Hair follicular keratinocyte (primary cell): ENCODE data around the gene STK11IP. TPM values are rescaled to one million over a fixed set of nuclear protein-coding genes. Genes with fewer than 3 reads are reported as not detected.

Experiments
- total RNA-seq: library from RNA; depleted of rRNA; stranded (reverse); fragments of >200 nt; gene quantifications from 2 replicates; pipeline ENCODE4 v1.2.3, GENCODE V29; 2015

STK11IP gene
- 14.8 and 18.6 TPM in 2 replicates for total RNA-seq

GRCh38 chr2:219597552-219598307, at the start of gene STK11IP:
Gene STK11IP, plus strand, starts transcription at chr2:219597857. Its CDS starts 263 bp downstream, at chr2:219598120.

GRCh38 chr2:219571311-219572236, 26.1 kb upstream of the STK11IP start, which contains the start of gene OBSL1:
Gene OBSL1, minus strand, starts transcription at chr2:219571539. Its CDS starts 307 bp downstream, at chr2:219571232.

DNA sequence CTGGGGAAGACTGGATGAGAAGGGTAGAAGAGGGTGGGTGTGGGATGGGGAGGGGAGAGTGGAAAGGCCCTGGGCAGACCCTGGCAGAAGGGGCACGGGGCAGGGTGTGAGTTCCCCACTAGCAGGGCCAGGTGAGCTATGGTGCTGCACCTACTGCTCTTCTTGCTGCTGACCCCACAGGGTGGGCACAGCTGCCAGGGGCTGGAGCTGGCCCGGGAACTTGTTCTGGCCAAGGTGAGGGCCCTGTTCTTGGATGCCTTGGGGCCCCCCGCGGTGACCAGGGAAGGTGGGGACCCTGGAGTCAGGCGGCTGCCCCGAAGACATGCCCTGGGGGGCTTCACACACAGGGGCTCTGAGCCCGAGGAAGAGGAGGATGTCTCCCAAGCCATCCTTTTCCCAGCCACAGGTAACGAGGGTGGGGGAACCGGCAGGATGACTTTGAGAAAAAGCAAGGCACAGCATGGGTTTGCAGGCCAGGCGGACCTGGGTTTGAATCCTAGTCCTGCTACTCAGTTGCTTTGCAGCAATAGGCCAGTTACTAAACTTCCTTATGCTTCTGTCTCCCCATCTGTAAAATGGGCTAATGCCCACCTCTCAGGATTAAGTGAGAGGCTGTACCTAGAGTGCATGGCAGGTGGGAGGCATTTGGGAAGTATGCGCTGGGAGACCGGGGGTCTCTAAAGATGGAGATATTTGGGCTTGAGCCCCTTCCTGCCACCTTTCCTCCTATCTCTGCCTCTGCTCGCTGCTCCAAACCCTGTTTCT, 25.2 kb upstream of the STK11IP start, which contains the start of gene INHA:
TSS of gene INHA (plus strand) at position 74 of the 765 bp plus-strand sequence. CDS start at position 139, 65 bp downstream.

GRCh38 chr2:219627103-219628100, 29.7 kb downstream of the STK11IP start, which contains the start of gene SLC4A3:
Gene SLC4A3, plus strand, starts transcription at chr2:219627630. Its CDS starts 363 bp downstream, at chr2:219627993.

Other genes starting within 250 kb of the STK11IP start
- 46.6 and 51.1 TPM in 2 replicates for gene DNPEP, start 209.9 kb upstream of the STK11IP start, total RNA-seq
- not detected in 2 replicates for gene DES, start 179.5 kb upstream of the STK11IP start, total RNA-seq
- 13.8 and 30.5 TPM in 2 replicates for gene SPEG, start 163.0 kb upstream of the STK11IP start, total RNA-seq
- gene GMPPA, start 99.0 kb upstream of the STK11IP start, total RNA-seq, result 56.1 and 82.3 TPM in 2 replicates
- gene ASIC4, start 83.4 kb upstream of the STK11IP start, total RNA-seq, result 0.16 TPM in 1 of 2 replicates, not detected in the other
- gene CHPF, start 54.0 kb upstream of the STK11IP start, total RNA-seq, result 171 and 235 TPM in 2 replicates
- 0.47 and 1.7 TPM in 2 replicates for gene TMEM198, start 53.8 kb upstream of the STK11IP start, total RNA-seq
- gene OBSL1, start 26.3 kb upstream of the STK11IP start, total RNA-seq, result 29.7 and 38.7 TPM in 2 replicates
- gene INHA, start 25.5 kb upstream of the STK11IP start, total RNA-seq, result 0.19 TPM in 1 of 2 replicates, not detected in the other
- 11.7 and 13.7 TPM in 2 replicates for gene SLC4A3, start 29.8 kb downstream of the STK11IP start, total RNA-seq